Lower lobe of right lung (tissue), 2 donors: Measurements from ENCODE around the gene STOM. TPM values are rescaled to one million over a fixed set of nuclear protein-coding genes. Genes with fewer than 3 reads are reported as not detected.

Experiments used
- ATAC-seq, 2 donors: fragments of 200-7000 bp; cut with Tn5 transposase; one replicate each; pipeline ENCODE4 v1.9.1; 2020 to 2022; ENCODE audit warnings: mild to moderate bottlenecking in 2 of 2, moderate library complexity in 2 of 2
- DNase-seq: peaks from one replicate; pipeline ENCODE4 v3.0.0-alpha.2; 2020
- H3K27ac ChIP-seq: fragments of 200-600 bp; one replicate; pipeline ENCODE4 v1.8.0; 2022
- H3K27me3 ChIP-seq: fragments of 200-600 bp; one replicate; pipeline ENCODE4 v1.8.0; 2022; ENCODE audit warnings: low read depth
- H3K36me3 ChIP-seq: fragments of 200-600 bp; one replicate; pipeline ENCODE4 v1.8.0; 2022; ENCODE audit warnings: mild to moderate bottlenecking
- H3K4me1 ChIP-seq: fragments of 200-600 bp; one replicate; pipeline ENCODE4 v1.8.0; 2022
- H3K4me3 ChIP-seq: fragments of 200-600 bp; one replicate; pipeline ENCODE4 v1.8.0; 2022; ENCODE audit warnings: mild to moderate bottlenecking
- H3K9me3 ChIP-seq: fragments of 200-600 bp; one replicate; pipeline ENCODE4 v1.8.0; 2022
- CTCF ChIP-seq: fragments of 200-600 bp; IDR thresholded peaks from one replicate; pipeline ENCODE4 v1.8.0; 2022; ENCODE audit warnings: antibody characterized with exemption, mild to moderate bottlenecking
- intact Hi-C: fragments of 100-400 bp; cut with DNase I; formaldehyde crosslinking; loops from one replicate; pipeline ENCODE4 v1.11.0; 2022
- total RNA-seq: library from RNA; stranded (reverse); fragmentation: NEBNext Ultra II Directional; extraction: Animal tissue kit (Norgen Biotek cat#: 25700); gene quantifications from one replicate; pipeline ENCODE4 v1.2.1, GENCODE V29; 2021
- donor health status: DM: no; HTN: yes; CAD: no; lungs with severe emphysema.

STOM gene
- total RNA-seq, 1 donor from 2014 or later = 479 TPM

- no peaks in the 10 kb centered on the region for H3K9me3 ChIP-seq
- peaks cover 96% of the 10 kb centered on the region for H3K36me3 ChIP-seq
- H3K4me3 ChIP-seq = no peak overlapping the region
- no peaks in the 10 kb centered on the region for H3K27me3 ChIP-seq
- H3K27ac ChIP-seq = peak overlapping the region; percentile 47
- intact Hi-C loops = no loop called here
- no peak for TF ChIP-seq CTCF
- peak; percentile 67 to 72 for ATAC-seq
- peak; percentile 59 for DNase-seq
- H3K4me1 ChIP-seq = peaks cover 97% of the 10 kb centered on the region
Measured at GRCh38 chr9:121350993-121351561, 19.0 kb downstream of the STOM start.

- no peak for TF ChIP-seq CTCF
- ATAC-seq (no peak), DNase-seq (no peak)
- Histone ChIP-seq H3K4me3 (no peak overlapping the region), H3K27me3 (no peaks in the 10 kb centered on the region), H3K9me3 (no peaks in the 10 kb centered on the region), H3K36me3 (peaks cover 97% of the 10 kb centered on the region), H3K4me1 (peaks cover 97% of the 10 kb centered on the region), H3K27ac (peak overlapping the region; percentile 47)
- intact Hi-C loops = no loop called here
Measured at GRCh38 chr9:121350036-121350435, 20.0 kb downstream of the STOM start.

GRCh38 chr9:121349009-121349408 is 21.0 kb downstream of the STOM start:
- Histone ChIP-seq H3K4me3 (no peak overlapping the region), H3K36me3 (peaks cover 97% of the 10 kb centered on the region), H3K9me3 (no peaks in the 10 kb centered on the region), H3K27ac (no peak overlapping the region), H3K4me1 (peaks cover 97% of the 10 kb centered on the region), H3K27me3 (no peaks in the 10 kb centered on the region)
- ATAC-seq (no peak), DNase-seq (no peak)
- no peak for TF ChIP-seq CTCF
- intact Hi-C loops = no loop called here

GRCh38 chr9:121348221-121348620 is 21.8 kb downstream of the STOM start:
- no peak overlapping the region for H3K27ac ChIP-seq
- H3K27me3 ChIP-seq = no peaks in the 10 kb centered on the region
- H3K4me3 ChIP-seq = no peak overlapping the region
- no peaks in the 10 kb centered on the region for H3K9me3 ChIP-seq
- DNase-seq = no peak
- TF ChIP-seq CTCF = no peak
- peaks cover 97% of the 10 kb centered on the region for H3K4me1 ChIP-seq
- no peak for ATAC-seq
- peaks cover 97% of the 10 kb centered on the region for H3K36me3 ChIP-seq
- intact Hi-C loops = no loop called here

- Histone ChIP-seq H3K4me3 (no peak overlapping the region), H3K27ac (no peak overlapping the region), H3K9me3 (no peaks in the 10 kb centered on the region), H3K36me3 (peaks cover 97% of the 10 kb centered on the region), H3K27me3 (no peaks in the 10 kb centered on the region), H3K4me1 (peaks cover 75% of the 10 kb centered on the region)
- ATAC-seq (peak in 1 of 2 donors; percentile 10), DNase-seq (no peak)
- intact Hi-C loops = no loop called here
- no peak for TF ChIP-seq CTCF
Measured at GRCh38 chr9:121345070-121345469, 25.0 kb downstream of the STOM start.
